ENCODE data around the gene AIG1. TPM values are rescaled to one million over a fixed set of nuclear protein-coding genes. Genes with fewer than 3 reads are reported as not detected.

Gene AIG1
- total RNA-seq, 6 experiments from 2014 or later = 50.7 to 70.5 (median 52.5) TPM

DNA sequence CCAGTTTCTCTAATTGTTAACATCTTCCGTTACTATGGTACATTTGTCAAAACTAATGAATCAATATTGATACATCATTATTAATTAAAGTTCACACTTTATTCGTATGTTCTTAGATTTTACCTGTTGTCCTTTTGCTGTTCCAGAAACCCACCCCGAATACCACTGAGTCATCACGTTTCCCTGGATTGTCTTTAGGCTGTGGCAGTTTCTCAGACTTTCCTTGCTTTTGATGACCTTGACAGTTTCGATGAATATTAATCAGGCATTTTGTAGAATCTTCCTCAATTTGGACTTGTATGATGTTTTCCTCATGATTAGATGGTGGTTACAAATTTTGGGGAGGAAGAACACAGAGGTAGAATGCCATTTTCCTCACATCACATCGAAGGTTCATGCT lies 39.1 kb upstream of the AIG1 start:
- DNase-seq = no peak
- Mint-ChIP-seq H3K4me3 (no peak overlapping the region), H3K27me3 (ENCODE audit: insufficient read depth) (peaks cover 2% of the 10 kb centered on the region; the same call in 1 of the 2 replicates), H3K9me3 (no peaks in the 10 kb centered on the region), H3K4me1 (ENCODE audit: low read depth) (peaks cover 22% of the 10 kb centered on the region), H3K27ac (no peak overlapping the region), H3K36me3 (ENCODE audit: low read depth) (no peaks in the 10 kb centered on the region)
- TF ChIP-seq CTCF (IDR thresholded peaks at IDR 0.05) = no peak

DNA sequence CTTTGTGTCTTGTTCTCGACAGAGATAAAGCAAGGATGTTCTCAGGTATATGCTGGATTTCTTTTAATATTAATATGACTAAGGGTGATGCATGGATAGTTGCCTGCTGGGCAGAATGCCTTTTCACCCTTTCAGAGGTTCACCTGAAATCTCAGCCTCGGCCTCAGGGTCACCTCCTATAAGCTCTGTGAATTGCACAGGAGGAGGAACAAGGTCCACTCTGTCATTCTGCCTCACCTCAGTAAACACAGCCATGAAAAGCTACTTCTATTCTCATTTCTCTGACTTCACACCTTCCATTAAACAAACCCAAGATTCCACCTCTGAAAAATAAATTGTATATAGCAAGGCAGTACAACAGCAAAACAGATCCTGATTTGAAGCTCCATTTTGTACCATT lies 38.1 kb upstream of the AIG1 start:
- Mint-ChIP-seq H3K4me3 (no peak overlapping the region), H3K9me3 (no peaks in the 10 kb centered on the region), H3K4me1 (ENCODE audit: low read depth) (peaks cover 28% of the 10 kb centered on the region), H3K36me3 (ENCODE audit: low read depth) (no peaks in the 10 kb centered on the region), H3K27ac (no peak overlapping the region), H3K27me3 (ENCODE audit: insufficient read depth) (peaks cover 2% of the 10 kb centered on the region; the same call in 1 of the 2 replicates)
- no peak for TF ChIP-seq CTCF (IDR thresholded peaks at IDR 0.05)
- no peak for DNase-seq

GRCh38 chr6:143023695-143024094 lies 37.0 kb upstream of the AIG1 start:
- H3K4me1 Mint-ChIP-seq (ENCODE audit: low read depth) = peaks cover 28% of the 10 kb centered on the region
- H3K9me3 Mint-ChIP-seq = no peaks in the 10 kb centered on the region
- DNase-seq = no peak
- 0 out of 2 replicates have a peak, but pooled peaks have one; percentile 16 for TF ChIP-seq CTCF (IDR thresholded peaks at IDR 0.05)
- no peaks in the 10 kb centered on the region for H3K36me3 Mint-ChIP-seq (ENCODE audit: low read depth)
- H3K4me3 Mint-ChIP-seq = no peak overlapping the region
- no peak overlapping the region for H3K27ac Mint-ChIP-seq
- H3K27me3 Mint-ChIP-seq (ENCODE audit: insufficient read depth) = no peaks in the 10 kb centered on the region; the same call in 1 of the 2 replicates

DNA sequence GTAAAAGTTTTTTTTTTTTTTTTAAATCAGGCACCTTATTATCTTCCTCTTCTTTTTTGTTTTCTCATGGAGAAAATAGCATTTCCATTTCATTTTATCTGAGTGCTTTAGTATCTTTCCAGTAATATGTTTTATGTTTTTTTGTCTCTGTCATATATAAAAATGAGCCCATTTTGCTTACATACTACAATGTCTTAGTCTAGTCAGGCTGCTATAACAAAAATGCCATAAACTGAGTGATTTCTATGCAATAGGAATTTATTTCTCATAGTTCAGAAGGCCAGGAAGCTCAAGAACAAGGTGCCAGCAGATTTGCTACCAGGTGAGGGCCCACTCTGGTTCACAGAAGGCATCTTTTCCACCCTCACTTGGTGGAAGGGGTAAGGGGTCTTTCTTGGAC lies 35.7 kb upstream of the AIG1 start:
- H3K36me3 Mint-ChIP-seq (ENCODE audit: low read depth) = no peaks in the 10 kb centered on the region
- TF ChIP-seq CTCF (IDR thresholded peaks at IDR 0.05) = no peak
- no peaks in the 10 kb centered on the region for H3K9me3 Mint-ChIP-seq
- peaks cover 22% of the 10 kb centered on the region for H3K4me1 Mint-ChIP-seq (ENCODE audit: low read depth)
- no peak overlapping the region for H3K4me3 Mint-ChIP-seq
- no peak for DNase-seq
- H3K27ac Mint-ChIP-seq = no peak overlapping the region
- no peaks in the 10 kb centered on the region for H3K27me3 Mint-ChIP-seq (ENCODE audit: insufficient read depth)

- Mint-ChIP-seq H3K4me1 (ENCODE audit: low read depth) (peaks cover 22% of the 10 kb centered on the region), H3K4me3 (no peak overlapping the region), H3K27ac (no peak overlapping the region), H3K27me3 (ENCODE audit: insufficient read depth) (peaks cover under 1% of the 10 kb centered on the region; the same call in 1 of the 2 replicates), H3K9me3 (no peaks in the 10 kb centered on the region), H3K36me3 (ENCODE audit: low read depth) (no peaks in the 10 kb centered on the region)
- DNase-seq = peak; percentile 9
- peak; percentile 80 for TF ChIP-seq CTCF (IDR thresholded peaks at IDR 0.05)
These were observed 33.8 kb upstream of the AIG1 start for GRCh38 chr6:143026696-143027449.

All from HFFc6 (cell line).